ENCODE data around the gene NELFB. TPM values are rescaled to one million over a fixed set of nuclear protein-coding genes. Genes with fewer than 3 reads are reported as not detected.

Gene NELFB
- total and polyA plus RNA-seq, 9 of the 15 experiments (the other 6 are each of a cell fraction or from before 2014, with no cell fraction given), result 0.24 to 84.0 (median 29.7) TPM

DNA sequence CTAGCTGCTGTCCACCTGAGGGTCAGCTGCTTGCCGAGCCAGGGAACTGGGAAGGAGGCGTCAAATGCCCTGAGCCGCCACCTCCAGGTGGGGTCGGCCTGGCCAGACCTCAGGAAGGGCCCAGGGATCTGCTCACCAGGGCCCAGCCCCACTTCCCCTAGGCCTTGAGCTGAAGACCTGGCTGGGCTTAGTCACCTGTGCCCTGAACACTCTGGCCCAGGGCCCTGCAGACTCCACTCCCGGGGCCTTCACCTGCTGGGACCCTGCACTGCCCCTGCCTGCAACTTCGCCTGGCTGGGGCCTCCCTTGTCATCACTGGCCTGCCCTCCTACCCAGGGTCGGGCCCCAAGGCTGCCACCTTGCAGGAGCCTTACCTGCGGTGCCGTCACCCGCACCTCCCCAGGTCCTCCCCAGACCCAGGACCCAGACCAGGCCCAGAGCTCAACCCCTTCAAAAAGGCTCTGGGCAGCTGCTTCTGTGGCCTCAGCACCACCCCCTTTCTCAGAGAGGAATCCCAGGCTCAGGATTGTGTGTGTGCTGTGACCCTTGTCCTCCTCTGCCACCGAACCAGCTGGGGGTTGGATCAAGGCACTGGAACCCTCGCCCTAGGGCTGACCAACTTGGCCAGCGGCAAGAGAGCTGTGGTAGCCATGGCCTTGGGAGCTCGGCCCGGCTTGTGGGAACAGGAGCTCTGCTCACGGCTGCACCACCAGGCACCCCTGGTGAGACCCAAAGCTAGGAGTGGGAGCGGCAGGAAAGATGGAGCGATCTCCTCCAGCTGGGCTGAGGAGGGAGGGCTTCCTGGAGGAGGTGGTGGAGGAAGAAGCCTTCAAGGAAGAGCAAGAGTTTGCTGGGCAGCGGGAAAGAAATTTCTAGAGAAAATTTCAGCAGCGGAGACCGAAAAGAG, 1.2 kb upstream of the NELFB start (continued):
- no peak for TF ChIP-seq BRF2 (IDR thresholded peaks at IDR 0.05; ENCODE audit: borderline replicate concordance, insufficient read depth, insufficient read length)
- TF ChIP-seq PTBP1 (IDR thresholded peaks at IDR 0.05; ENCODE audit: low read depth, low read length), result 0 out of 2 replicates have a peak, but pooled peaks have one; percentile 72
- TF ChIP-seq ZNF24 (IDR thresholded peaks at IDR 0.05), result no peak
- TF ChIP-seq ETV1 (tag; conservative IDR thresholded peaks at IDR 0.05; ENCODE audit: low read depth), result 0 out of 2 replicates have a peak, but pooled peaks have one; percentile 19
- 0 out of 2 replicates have a peak, but pooled peaks have one; percentile 51 for TF ChIP-seq SP1 (CRISPR knock-in tag; IDR thresholded peaks at IDR 0.05)
- no peak for TF ChIP-seq IFI16 (CRISPR knock-in tag; IDR thresholded peaks at IDR 0.05)
- TF ChIP-seq RUNX1 (IDR thresholded peaks at IDR 0.05; ENCODE audit: low read depth), result no peak
